Measurements from ENCODE around the gene B9D1.

The B9D1 gene

DNA sequence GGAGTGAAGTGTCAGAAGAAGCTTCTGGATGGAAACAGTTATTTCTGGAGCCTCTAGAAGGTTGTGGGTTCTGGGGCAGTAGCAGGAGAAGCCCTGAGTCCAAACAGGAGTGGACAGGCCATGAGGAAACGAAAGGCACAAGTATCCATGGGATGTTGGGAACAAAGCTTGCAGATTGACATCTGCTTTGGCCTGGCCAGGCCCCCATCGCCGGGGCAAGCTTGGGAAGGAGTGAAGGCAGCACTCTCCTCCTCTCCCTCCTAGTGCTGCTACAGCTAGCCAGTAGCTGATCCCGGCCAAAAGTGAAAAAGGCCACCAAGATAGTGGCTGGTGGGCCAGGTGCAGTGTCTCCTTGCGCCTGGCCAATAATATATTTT lies 40.4 kb downstream of the B9D1 start:
- no peak for TF ChIP-seq FOXP2 (optimal IDR thresholded peaks at IDR 0.05; ENCODE audit: borderline replicate concordance, extremely low read depth, extremely low read length, insufficient read depth)
- no peak for TF ChIP-seq SIN3A (IDR thresholded peaks at IDR 0.05; ENCODE audit: borderline replicate concordance, insufficient read depth, low read length)
- TF ChIP-seq POLR2AphosphoS5 (IDR thresholded peaks at IDR 0.05; ENCODE audit: low read depth, low read length) = no peak
- TF ChIP-seq, protein P1, sequence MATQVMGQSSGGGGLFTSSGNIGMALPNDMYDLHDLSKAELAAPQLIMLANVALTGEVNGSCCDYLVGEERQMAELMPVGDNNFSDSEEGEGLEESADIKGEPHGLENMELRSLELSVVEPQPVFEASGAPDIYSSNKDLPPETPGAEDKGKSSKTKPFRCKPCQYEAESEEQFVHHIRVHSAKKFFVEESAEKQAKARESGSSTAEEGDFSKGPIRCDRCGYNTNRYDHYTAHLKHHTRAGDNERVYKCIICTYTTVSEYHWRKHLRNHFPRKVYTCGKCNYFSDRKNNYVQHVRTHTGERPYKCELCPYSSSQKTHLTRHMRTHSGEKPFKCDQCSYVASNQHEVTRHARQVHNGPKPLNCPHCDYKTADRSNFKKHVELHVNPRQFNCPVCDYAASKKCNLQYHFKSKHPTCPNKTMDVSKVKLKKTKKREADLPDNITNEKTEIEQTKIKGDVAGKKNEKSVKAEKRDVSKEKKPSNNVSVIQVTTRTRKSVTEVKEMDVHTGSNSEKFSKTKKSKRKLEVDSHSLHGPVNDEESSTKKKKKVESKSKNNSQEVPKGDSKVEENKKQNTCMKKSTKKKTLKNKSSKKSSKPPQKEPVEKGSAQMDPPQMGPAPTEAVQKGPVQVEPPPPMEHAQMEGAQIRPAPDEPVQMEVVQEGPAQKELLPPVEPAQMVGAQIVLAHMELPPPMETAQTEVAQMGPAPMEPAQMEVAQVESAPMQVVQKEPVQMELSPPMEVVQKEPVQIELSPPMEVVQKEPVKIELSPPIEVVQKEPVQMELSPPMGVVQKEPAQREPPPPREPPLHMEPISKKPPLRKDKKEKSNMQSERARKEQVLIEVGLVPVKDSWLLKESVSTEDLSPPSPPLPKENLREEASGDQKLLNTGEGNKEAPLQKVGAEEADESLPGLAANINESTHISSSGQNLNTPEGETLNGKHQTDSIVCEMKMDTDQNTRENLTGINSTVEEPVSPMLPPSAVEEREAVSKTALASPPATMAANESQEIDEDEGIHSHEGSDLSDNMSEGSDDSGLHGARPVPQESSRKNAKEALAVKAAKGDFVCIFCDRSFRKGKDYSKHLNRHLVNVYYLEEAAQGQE (IDR thresholded peaks at IDR 0.05; ENCODE audit: insufficient read depth in 1 of 2, low read depth in 2 of 2, low read length in 2 of 2) = no peak
- no peak for TF ChIP-seq TAF1 (IDR thresholded peaks at IDR 0.05; ENCODE audit: borderline replicate concordance, insufficient read depth, low read length)

DNA sequence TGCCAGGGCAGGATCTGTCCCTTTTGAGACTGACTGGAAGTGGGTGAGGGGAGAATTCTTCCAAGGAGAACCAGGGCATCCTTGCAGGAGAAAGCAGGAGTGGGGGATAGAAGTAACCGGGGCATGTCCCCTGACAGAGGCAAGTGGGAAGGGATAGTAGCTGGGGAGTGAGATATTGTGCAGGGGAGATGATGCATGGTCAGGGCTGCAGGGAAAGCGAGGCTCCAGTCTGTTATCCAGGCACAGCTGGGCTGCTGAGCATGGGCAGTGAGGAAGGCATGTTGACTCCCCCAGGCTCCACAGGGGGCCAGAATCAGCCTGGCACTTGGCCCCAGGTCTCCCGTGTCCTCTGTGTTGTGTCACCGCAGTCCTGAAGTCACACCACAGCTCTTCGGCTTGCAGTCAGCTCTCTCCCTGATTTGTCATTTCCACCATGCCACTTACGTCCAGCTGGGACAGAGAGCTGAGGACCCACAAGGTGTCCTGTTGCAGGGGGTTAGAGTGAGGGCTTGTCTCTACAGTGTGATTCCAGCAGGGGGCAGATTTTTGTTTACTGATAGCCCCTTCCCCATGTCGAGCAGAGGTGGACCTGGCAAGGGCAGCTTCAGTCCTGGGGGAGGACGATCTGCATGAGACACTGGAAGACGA lies 40.9 kb downstream of the B9D1 start:
- TF ChIP-seq SIN3A (IDR thresholded peaks at IDR 0.05; ENCODE audit: borderline replicate concordance, insufficient read depth, low read length) (no peak), TAF1 (IDR thresholded peaks at IDR 0.05; ENCODE audit: borderline replicate concordance, insufficient read depth, low read length) (no peak), POLR2AphosphoS5 (IDR thresholded peaks at IDR 0.05; ENCODE audit: low read depth, low read length) (no peak), FOXP2 (optimal IDR thresholded peaks at IDR 0.05; ENCODE audit: borderline replicate concordance, extremely low read depth, extremely low read length, insufficient read depth) (no peak)
- TF ChIP-seq, protein P1 (IDR thresholded peaks at IDR 0.05; ENCODE audit: insufficient read depth in 1 of 2, low read depth in 2 of 2, low read length in 2 of 2) = no peak

DNA sequence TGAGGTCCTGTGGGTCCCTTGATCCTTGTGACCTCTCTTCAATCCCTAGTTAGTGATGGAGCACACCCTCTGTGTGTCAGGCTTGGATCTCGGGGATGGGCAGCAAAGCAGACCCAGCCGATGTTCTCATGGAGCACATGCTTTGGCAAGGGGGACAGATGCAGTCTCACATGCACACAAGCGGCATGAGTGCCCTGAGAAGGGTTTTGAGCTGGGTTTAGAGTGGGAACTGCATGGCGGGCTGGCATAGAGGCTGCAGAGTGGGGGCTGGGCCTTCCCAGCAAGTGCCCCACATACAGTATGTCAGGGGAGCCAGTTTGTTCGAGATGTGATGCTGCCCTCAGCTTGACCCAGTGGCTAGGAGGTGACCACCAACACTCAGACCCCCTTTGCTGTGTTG lies 41.6 kb downstream of the B9D1 start:
- no peak for TF ChIP-seq POLR2AphosphoS5 (IDR thresholded peaks at IDR 0.05; ENCODE audit: low read depth, low read length)
- no peak for TF ChIP-seq SIN3A (IDR thresholded peaks at IDR 0.05; ENCODE audit: borderline replicate concordance, insufficient read depth, low read length)
- TF ChIP-seq FOXP2 (optimal IDR thresholded peaks at IDR 0.05; ENCODE audit: borderline replicate concordance, extremely low read depth, extremely low read length, insufficient read depth) = no peak
- TF ChIP-seq, protein P1 (IDR thresholded peaks at IDR 0.05; ENCODE audit: insufficient read depth in 1 of 2, low read depth in 2 of 2, low read length in 2 of 2) = no peak
- no peak for TF ChIP-seq TAF1 (IDR thresholded peaks at IDR 0.05; ENCODE audit: borderline replicate concordance, insufficient read depth, low read length)

DNA sequence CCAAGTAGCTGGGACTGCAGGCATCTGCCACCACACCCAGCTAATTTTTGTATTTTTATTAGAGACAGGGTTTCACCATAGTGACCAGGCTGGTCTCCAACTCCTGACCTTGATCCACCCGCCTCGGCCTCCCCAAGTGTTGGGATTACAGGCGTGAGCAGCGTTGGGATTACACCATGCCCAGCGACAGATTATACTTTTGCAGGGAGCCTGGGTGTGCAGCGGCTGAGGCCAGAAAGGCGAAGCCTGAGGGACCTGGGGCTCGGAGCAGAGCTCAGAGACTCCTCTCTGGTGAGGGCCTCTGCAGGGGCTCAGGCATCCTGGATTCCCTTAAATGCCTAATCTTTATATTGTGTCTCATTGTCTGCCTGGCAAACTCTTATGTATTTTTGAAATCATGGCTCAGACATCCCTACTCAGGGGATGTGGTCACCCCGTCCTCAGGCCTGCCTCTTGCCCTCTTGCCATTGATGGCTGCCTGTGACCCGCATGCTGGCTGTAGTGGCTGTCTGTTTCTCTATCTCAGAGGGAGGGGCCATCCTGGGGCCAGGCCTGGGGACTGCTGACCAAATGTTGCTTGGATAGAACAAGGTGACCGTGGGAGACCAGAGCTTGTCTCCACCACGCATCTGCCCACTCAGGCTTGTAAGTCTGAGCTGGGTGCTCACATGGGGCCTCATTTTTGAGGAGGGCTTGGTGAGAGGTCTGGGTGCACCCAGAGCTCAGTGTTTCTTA lies 42.6 kb downstream of the B9D1 start:
- TF ChIP-seq TAF1 (IDR thresholded peaks at IDR 0.05; ENCODE audit: borderline replicate concordance, insufficient read depth, low read length) = no peak
- TF ChIP-seq, protein P1 (IDR thresholded peaks at IDR 0.05; ENCODE audit: insufficient read depth in 1 of 2, low read depth in 2 of 2, low read length in 2 of 2) = no peak
- TF ChIP-seq POLR2AphosphoS5 (IDR thresholded peaks at IDR 0.05; ENCODE audit: low read depth, low read length) = no peak

Measured in PFSK-1 (cell line).